Tibial artery (tissue), 4 donors: ENCODE measurements around the gene NT5DC2.
A peak's percentile ranks its signal among the peaks of the same experiment; 100 is the strongest.

ENCODE experiments used
- DNase-seq, 2 donors: peaks; one replicate each; pipeline ENCODE4 v3.0.0-alpha.2; 2019
- H3K27ac ChIP-seq, 2 donors: fragments of 200-600 bp; sonication (generic) in 1 of 2; 1 replicate in 1 of 2; 2 replicates in 1 of 2; pipeline ENCODE4 v1.5.1; 2018 to 2019; ENCODE audit warnings: mild to moderate bottlenecking in 1 of 2
- H3K27me3 ChIP-seq, 2 donors: fragments of 200-600 bp; sonication (generic) in 1 of 2; one replicate each; pipeline versions ENCODE4 v1.5.1 to v1.6.0; 2016 to 2019
- H3K36me3 ChIP-seq, 3 donors: fragments of 200-600 bp; sonication (generic) in 2 of 3; one replicate each; pipeline ENCODE4 v1.5.1; 2016 to 2019; ENCODE audit warnings: mild to moderate bottlenecking in 2 of 3
- H3K4me1 ChIP-seq, 4 donors: fragments of 200-600 bp; sonication (generic) in 2 of 4; 1 replicate in 3 of 4; 2 replicates in 1 of 4; pipeline ENCODE4 v1.5.1; 2016 to 2019
- H3K4me3 ChIP-seq, 2 donors: fragments of 200-600 bp; sonication (generic) in 1 of 2; 1 replicate in 1 of 2; 2 replicates in 1 of 2; pipeline ENCODE4 v1.5.1; 2018 to 2019; ENCODE audit warnings: mild to moderate bottlenecking in 2 of 2
- H3K9me3 ChIP-seq, 3 donors: fragments of 200-600 bp; sonication (generic) in 1 of 3; one replicate each; pipeline ENCODE4 v1.5.1; 2016 to 2019
- intact Hi-C: fragments of 100-400 bp; cut with DNase I; formaldehyde crosslinking; loops from one replicate; pipeline ENCODE4 v1.15.0; 2023; ENCODE audit warnings: low total_unique reads
- TF ChIP-seq, protein P1 (sequence below), 2 experiments: fragments of 200-600 bp in 1 of 2; fragments of 450-650 bp in 1 of 2; IDR thresholded peaks; one replicate each; pipeline ENCODE4 v1.5.1; 2017 to 2019; ENCODE audit warnings: antibody characterized with exemption in 2 of 2, mild to moderate bottlenecking in 1 of 2, moderate library complexity in 1 of 2

The NT5DC2 gene

DNA sequence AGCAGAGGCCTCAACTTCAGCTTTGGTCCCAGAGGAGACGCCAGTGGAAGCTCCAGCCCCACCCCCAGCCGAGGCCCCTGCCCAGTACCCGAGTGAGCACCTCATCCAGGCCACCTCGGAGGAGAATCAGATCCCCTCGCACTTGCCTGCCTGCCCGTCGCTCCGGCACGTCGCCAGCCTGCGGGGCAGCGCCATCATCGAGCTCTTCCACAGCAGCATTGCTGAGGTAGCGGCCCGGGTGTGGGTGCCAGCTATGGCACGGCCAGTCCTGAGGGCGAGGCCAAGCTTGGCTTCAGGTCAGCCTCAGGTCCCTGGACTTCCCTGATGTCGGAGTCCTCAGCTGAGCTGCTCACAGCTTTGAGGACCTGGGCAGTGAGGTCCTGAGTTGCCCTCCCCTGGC, 44.2 kb downstream of the NT5DC2 start:
- DNase-seq = no peak
- Histone ChIP-seq H3K27me3 (no peaks in the 10 kb centered on the region), H3K36me3 (peaks cover 78 to 95% (median 87%) of the 10 kb centered on the region in 3 donors), H3K9me3 (no peaks in the 10 kb centered on the region), H3K4me1 (peaks cover 0 to 10% (median 0%) of the 10 kb centered on the region in 4 donors), H3K4me3 (no peak overlapping the region), H3K27ac (no peak overlapping the region)
- intact Hi-C loops = no loop called here
- TF ChIP-seq, protein P1, sequence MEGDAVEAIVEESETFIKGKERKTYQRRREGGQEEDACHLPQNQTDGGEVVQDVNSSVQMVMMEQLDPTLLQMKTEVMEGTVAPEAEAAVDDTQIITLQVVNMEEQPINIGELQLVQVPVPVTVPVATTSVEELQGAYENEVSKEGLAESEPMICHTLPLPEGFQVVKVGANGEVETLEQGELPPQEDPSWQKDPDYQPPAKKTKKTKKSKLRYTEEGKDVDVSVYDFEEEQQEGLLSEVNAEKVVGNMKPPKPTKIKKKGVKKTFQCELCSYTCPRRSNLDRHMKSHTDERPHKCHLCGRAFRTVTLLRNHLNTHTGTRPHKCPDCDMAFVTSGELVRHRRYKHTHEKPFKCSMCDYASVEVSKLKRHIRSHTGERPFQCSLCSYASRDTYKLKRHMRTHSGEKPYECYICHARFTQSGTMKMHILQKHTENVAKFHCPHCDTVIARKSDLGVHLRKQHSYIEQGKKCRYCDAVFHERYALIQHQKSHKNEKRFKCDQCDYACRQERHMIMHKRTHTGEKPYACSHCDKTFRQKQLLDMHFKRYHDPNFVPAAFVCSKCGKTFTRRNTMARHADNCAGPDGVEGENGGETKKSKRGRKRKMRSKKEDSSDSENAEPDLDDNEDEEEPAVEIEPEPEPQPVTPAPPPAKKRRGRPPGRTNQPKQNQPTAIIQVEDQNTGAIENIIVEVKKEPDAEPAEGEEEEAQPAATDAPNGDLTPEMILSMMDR (IDR thresholded peaks at IDR 0.05) = no peak

DNA sequence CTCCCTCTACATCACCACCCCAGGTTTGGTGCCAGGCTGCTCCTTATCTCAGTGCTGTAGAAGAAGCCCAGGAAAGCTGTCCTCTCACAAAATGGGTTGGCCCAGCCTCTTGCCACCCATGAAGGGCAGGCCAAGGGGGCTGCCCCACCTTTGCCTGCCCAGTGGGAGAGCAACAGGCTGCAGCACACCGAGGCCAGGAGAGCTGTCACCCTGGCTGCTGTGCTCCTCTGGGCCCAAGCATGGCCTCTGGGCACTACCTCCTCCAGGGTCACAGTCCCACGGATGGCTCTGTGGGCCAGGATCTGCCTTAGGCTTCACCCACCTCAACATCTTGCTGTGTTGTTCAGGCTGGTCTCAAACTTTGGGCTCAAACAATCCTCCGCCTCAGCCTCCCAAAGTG, 44.9 kb downstream of the NT5DC2 start:
- Histone ChIP-seq H3K4me1 (peaks cover 0 to 13% (median 0%) of the 10 kb centered on the region in 4 donors), H3K27ac (no peak overlapping the region), H3K4me3 (no peak overlapping the region), H3K9me3 (no peaks in the 10 kb centered on the region), H3K36me3 (peaks cover 78 to 100% (median 90%) of the 10 kb centered on the region in 3 donors), H3K27me3 (no peaks in the 10 kb centered on the region)
- DNase-seq = no peak
- TF ChIP-seq, protein P1 (IDR thresholded peaks at IDR 0.05) = no peak
- intact Hi-C loops = no loop called here

DNA sequence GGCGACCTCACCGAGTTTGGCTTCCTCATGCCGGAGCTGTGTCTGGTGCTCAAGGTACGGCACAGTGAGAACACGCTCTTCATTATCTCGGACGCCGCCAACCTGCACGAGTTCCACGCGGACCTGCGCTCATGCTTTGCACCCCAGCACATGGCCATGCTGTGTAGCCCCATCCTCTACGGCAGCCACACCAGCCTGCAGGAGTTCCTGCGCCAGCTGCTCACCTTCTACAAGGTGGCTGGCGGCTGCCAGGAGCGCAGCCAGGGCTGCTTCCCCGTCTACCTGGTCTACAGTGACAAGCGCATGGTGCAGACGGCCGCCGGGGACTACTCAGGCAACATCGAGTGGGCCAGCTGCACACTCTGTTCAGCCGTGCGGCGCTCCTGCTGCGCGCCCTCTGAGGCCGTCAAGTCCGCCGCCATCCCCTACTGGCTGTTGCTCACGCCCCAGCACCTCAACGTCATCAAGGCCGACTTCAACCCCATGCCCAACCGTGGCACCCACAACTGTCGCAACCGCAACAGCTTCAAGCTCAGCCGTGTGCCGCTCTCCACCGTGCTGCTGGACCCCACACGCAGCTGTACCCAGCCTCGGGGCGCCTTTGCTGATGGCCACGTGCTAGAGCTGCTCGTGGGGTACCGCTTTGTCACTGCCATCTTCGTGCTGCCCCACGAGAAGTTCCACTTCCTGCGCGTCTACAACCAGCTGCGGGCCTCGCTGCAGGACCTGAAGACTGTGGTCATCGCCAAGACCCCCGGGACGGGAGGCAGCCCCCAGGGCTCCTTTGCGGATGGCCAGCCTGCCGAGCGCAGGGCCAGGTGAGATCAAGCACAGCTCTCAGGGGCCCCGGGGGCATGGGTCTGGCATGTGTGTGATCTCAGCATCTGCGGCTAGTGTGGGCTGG, 45.6 kb downstream of the NT5DC2 start:
- Histone ChIP-seq H3K4me3 (no peak overlapping the region), H3K27me3 (no peaks in the 10 kb centered on the region), H3K36me3 (peaks cover 80 to 100% (median 94%) of the 10 kb centered on the region in 3 donors), H3K9me3 (no peaks in the 10 kb centered on the region), H3K27ac (no peak overlapping the region), H3K4me1 (peaks cover 0 to 13% (median 0%) of the 10 kb centered on the region in 4 donors)
- no peak for DNase-seq
- TF ChIP-seq, protein P1 (IDR thresholded peaks at IDR 0.05) = no peak
- intact Hi-C loops = no loop called here

DNA sequence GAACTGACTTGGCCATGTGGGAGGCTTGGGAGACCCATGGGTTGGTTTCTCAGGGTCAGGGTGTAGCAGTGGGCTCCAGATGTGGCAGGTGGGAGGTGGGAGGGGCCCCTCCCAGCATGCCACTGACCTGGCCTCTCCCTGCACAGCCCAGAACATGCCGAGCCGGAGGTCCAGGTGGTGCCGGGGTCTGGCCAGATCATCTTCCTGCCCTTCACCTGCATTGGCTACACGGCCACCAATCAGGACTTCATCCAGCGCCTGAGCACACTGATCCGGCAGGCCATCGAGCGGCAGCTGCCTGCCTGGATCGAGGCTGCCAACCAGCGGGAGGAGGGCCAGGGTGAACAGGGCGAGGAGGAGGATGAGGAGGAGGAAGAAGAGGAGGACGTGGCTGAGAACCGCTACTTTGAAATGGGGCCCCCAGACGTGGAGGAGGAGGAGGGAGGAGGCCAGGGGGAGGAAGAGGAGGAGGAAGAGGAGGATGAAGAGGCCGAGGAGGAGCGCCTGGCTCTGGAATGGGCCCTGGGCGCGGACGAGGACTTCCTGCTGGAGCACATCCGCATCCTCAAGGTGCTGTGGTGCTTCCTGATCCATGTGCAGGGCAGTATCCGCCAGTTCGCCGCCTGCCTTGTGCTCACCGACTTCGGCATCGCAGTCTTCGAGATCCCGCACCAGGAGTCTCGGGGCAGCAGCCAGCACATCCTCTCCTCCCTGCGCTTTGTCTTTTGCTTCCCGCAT, 46.4 kb downstream of the NT5DC2 start:
- peaks cover 0 to 13% (median 0%) of the 10 kb centered on the region in 4 donors for H3K4me1 ChIP-seq
- TF ChIP-seq, protein P1 (IDR thresholded peaks at IDR 0.05) = no peak
- no peaks in the 10 kb centered on the region for H3K27me3 ChIP-seq
- no peak overlapping the region for H3K27ac ChIP-seq
- DNase-seq = no peak
- no peaks in the 10 kb centered on the region for H3K9me3 ChIP-seq
- H3K36me3 ChIP-seq = peaks cover 81 to 100% (median 94%) of the 10 kb centered on the region in 3 donors
- intact Hi-C loops = no loop called here
- H3K4me3 ChIP-seq = no peak overlapping the region

DNA sequence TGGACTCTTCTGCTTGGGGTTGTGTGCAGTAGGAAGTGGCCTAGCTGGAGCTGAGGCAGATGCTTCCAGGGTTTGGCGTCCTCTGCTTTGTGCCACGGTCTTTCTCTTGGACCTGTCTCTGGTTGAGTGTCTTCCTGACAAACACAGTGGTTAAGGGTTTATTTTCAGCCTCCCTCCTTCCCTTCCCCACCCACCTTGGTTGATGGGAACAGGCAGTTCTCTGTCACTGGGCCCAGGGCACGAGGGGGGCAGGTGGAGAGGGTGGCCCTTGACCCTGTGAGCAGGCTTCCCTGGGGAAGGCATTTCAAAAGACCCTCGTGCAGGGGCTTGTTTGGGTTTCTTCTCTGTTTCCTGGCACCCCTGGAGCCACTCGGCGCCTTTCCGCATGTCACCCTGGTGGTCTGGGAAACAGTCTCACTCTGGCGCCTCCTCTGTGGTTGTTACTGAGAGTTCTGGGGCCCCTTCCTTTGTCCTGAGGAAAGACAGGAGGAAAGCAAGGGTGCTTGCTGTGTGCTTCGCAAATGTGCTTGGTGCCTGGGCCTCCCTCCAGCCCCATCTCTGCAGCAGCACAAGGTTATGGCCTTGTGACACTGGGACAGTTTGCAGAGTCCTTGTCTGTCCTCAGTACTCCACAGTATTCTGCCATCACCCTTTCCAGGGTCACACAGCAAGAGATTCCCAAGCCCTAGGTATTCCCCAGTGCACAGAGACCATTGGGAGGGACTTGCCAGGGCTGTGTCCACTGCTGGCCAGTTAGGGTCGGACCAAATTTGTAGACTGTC, 48.8 kb downstream of the NT5DC2 start:
- Histone ChIP-seq H3K4me3 (no peak overlapping the region), H3K27ac (peak overlapping the region in 1 of 2 donors; percentile 28), H3K27me3 (no peaks in the 10 kb centered on the region), H3K4me1 (peaks cover 0 to 5% (median 0%) of the 10 kb centered on the region in 4 donors), H3K36me3 (peaks cover 79 to 100% (median 94%) of the 10 kb centered on the region in 3 donors), H3K9me3 (no peaks in the 10 kb centered on the region)
- intact Hi-C loops = no loop called here
- DNase-seq = no peak
- TF ChIP-seq, protein P1 (IDR thresholded peaks at IDR 0.05) = no peak
